Measurements from ENCODE around the gene MAMLD1.

DNA sequence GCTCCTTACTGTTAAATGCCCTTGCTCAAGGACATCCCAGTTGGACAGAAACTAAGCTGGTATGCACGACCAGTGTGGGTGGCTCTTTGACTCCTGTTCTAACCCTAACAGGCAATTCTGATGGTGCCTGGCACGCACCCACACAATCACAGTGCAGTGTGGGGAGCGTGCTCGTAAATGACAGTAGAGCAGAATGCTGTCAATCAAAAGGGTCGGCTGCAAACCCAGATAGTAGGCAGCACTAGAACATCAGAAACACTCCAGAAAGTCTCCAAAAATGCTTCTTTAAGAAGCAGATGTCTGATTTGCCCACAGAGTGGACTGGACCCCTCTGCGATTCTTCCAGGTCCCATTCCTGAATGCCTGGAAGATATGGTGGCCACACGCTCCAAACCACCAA lies 167.7 kb downstream of the MAMLD1 start:
- TF ChIP-seq KDM1A (IDR thresholded peaks at IDR 0.05; ENCODE audit: borderline replicate concordance, low read length) (no peak), CREB1 (IDR thresholded peaks at IDR 0.05) (no peak), POLR2A (IDR thresholded peaks at IDR 0.05; ENCODE audit: control extremely low read depth in 1 of 2, low read depth in 2 of 2, low read length in 2 of 2) (no peak), GABPA (IDR thresholded peaks at IDR 0.05; ENCODE audit: borderline replicate concordance, insufficient read depth, low read length) (no peak), TEAD4 (IDR thresholded peaks at IDR 0.05; ENCODE audit: low read depth, low read length) (no peak), CEBPB (IDR thresholded peaks at IDR 0.05; ENCODE audit: low read depth, low read length) (no peak)
- TF ChIP-seq, protein P1, sequence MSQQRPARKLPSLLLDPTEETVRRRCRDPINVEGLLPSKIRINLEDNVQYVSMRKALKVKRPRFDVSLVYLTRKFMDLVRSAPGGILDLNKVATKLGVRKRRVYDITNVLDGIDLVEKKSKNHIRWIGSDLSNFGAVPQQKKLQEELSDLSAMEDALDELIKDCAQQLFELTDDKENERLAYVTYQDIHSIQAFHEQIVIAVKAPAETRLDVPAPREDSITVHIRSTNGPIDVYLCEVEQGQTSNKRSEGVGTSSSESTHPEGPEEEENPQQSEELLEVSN (IDR thresholded peaks at IDR 0.05), result no peak
- TF ChIP-seq, protein P2, sequence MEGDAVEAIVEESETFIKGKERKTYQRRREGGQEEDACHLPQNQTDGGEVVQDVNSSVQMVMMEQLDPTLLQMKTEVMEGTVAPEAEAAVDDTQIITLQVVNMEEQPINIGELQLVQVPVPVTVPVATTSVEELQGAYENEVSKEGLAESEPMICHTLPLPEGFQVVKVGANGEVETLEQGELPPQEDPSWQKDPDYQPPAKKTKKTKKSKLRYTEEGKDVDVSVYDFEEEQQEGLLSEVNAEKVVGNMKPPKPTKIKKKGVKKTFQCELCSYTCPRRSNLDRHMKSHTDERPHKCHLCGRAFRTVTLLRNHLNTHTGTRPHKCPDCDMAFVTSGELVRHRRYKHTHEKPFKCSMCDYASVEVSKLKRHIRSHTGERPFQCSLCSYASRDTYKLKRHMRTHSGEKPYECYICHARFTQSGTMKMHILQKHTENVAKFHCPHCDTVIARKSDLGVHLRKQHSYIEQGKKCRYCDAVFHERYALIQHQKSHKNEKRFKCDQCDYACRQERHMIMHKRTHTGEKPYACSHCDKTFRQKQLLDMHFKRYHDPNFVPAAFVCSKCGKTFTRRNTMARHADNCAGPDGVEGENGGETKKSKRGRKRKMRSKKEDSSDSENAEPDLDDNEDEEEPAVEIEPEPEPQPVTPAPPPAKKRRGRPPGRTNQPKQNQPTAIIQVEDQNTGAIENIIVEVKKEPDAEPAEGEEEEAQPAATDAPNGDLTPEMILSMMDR (IDR thresholded peaks at IDR 0.05; ENCODE audit: control extremely low read depth in 1 of 3, insufficient read depth in 1 of 3, low read depth in 1 of 3, low read length in 3 of 3), result no peak
- TF ChIP-seq, protein P3, sequence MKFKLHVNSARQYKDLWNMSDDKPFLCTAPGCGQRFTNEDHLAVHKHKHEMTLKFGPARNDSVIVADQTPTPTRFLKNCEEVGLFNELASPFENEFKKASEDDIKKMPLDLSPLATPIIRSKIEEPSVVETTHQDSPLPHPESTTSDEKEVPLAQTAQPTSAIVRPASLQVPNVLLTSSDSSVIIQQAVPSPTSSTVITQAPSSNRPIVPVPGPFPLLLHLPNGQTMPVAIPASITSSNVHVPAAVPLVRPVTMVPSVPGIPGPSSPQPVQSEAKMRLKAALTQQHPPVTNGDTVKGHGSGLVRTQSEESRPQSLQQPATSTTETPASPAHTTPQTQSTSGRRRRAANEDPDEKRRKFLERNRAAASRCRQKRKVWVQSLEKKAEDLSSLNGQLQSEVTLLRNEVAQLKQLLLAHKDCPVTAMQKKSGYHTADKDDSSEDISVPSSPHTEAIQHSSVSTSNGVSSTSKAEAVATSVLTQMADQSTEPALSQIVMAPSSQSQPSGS (IDR thresholded peaks at IDR 0.05; ENCODE audit: low read length), result no peak
